GM19023 (cell line): Measurements from ENCODE around the gene TRIM29.

Experiments
- ATAC-seq: cut with Tn5 transposase; IDR thresholded peaks from one replicate; pipeline ENCODE4 v1.9.1; 2021; ENCODE audit warnings: mild to moderate bottlenecking, moderate library complexity; ENCODE audit not compliant: unreplicated experiment

The TRIM29 gene

DNA sequence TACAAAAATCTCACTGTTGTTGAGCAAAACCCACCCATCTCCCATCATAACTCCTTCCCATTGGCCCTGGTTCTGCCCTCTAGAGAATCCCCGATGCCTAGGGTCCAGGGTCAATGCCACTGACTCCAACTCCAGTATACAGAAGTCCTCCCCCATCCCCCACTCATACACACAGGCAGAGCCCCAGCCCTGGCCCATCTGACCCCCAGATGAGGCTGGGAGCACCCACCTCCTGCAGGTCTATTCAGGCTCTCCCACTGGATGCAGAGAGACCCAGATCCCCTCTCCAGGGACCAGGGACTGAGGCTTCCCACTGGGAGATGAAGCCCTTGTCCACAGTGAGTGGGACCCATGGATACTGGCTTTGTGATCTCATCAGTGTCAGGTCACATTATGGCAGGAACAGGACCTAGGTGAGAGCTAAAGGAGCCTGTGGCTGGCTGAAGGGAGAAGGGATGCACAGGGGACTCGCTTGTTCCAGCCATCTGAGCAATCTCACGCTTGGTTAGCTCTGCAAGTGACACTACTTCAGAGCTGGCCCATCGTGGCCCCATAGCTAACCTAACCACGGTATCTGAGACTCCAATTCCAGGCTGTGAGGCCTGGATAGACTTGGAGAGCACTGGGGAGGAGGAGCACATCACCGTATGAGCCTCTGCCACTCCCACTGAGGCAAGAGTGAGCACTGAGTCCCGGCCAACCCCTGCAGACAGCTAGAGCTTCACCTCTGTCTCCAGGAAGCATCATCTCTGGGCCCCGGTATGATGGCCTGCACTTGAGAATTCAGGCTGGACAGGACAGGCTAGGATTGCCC lies 35.7 kb downstream of the TRIM29 start:
- ATAC-seq, result no peak

DNA sequence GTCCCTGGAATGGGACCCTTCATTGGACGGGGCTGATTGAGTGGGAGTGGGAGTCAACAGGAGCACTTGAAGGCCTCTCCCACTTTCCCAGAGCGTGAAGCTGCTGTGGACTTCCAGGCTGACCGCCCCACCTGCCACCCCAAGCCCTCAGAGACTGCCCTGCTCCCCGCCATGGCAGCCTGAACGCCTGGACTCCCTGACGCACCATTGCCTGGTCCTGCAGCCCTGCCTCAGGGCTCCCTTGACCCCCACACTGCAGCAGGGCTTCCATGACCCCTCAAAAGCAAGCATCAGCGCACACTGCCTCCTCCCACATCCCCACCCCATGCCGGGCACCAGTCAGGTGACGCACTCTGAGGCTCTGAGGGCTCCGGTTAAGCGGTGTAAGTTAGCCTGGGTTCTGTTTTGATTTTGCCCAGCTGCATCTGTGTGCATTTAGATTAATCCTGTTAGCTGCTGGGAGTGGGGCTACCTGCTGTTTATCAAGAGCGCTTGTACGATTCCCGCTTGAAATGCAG lies 39.4 kb downstream of the TRIM29 start:
- ATAC-seq, result no peak

DNA sequence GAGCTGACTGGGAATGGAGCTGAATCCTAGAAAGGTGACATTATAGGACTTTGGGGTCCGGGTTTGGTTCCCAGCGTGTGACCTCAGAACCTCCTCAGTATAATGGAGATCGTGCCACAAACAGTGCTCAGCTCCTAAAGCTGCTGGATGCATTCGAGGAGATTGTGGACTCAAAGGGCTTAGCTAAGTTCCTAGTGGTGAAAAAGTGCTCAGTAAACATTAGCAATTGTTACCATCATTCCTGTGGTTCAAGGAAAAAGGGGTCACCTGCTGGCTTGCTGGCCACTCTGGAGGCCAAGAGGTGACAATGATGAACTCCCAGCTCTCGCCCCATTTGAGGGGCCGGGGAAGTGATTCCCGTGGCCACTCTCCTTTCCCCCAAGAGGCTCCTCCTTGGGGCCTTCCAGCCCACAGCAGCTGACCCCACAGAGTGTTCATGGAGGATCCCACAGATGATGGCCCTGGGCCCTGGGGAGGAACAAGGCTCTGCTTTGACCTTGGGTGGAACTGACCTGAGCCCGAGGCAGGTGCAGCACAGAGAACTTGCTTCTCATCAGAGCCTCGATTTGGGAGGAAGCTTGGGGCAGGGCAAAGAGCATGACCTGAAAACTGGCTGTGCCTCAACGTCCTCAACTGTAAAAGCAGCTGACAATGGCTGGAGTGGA lies 40.1 kb downstream of the TRIM29 start:
- ATAC-seq, result no peak

DNA sequence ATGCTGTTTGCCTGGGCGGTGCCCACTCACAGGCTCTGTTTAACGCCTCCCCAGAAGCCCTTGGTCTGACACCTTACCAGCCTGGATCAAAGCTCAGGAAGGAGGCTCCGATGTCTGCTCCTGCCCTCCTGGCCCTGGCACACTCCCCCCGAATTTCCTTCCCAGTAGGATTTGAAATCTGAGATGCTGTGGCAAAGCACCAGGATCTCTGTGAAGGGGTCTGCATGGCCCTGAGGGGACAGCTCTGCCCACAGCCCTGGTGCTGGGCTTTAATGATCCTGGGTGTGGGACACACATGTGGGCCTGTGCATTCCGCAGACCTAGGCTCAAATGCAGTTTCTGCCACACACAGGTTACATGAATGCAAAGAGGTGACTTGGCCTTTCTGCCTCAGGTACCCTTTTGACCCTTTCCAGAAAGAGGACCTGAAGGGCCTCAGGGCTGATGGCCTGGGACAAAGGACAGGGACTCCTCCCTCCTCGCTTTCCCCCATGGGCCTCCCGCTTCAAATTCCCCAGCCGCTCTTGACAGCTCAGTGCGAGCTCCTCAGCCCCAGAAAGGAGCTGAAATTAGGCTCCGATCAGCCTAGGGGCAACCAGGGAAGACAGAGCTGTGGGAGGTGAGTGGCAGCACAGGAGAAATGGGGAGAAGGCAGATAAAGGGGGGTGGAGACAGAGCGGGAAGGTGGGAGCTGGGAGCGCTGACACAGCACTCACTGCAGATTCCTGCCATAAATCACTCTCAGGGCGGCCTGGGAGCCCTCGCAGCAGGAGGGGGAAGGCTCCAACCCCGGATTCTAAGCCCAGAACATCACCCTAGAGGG lies 41.3 kb downstream of the TRIM29 start:
- no peak for ATAC-seq

DNA sequence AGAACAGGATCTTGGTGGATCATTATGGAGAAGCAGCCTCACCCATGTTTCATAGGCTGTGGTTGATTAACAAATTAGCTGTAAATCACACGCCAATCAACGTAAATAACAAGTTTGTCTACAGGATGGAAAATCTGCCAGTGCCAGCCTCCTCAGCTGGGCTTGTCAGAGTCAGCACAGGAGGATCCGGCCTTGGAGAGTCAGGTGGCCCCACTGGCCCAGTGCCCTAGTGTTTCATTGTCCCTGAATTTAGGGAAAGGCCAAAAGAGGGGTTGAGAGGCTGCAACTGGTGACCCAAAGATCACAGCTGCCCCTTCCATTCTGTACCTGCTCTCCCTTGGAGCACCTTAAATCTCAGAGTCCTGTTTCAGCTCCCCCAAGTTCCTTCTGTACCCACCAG lies 42.4 kb downstream of the TRIM29 start:
- ATAC-seq, result no peak

DNA sequence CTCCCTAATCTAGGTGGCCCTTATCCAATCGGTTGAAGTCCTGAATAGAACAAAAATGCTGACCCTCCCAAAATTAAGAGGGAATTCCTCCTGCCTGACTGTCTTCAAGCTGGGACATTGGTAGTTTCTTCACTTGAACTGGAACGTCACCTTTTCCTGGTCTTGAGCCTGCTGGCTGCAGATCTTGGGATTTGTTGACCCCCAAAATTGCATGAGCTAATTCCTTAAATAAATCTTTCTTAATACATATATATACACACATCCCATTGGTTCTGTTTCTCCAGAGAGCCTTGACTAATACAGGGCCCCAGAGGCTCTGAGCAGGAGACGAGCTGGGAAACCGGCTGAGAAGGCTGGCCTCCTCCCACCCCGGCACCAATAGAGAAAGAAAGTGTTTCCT lies 46.2 kb downstream of the TRIM29 start:
- ATAC-seq, result no peak

DNA sequence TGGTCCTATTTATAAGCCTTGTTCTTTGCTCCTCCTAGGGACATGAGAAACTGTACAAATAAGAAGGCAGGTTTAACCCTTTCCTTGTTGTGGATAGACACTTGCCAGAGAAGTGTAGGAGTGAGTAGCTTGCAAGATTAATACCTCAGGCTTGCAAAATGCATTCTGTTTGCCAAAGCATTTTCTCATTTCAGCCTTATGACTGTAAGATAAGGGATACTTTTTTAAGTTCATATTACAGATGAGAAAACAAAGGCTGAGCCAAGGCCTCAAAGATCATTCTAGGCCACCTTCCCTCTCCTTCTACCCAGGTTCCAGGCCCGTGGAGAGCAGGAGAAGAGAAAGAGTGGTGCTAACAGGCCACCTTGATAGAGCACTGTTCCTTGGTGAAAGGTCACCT lies 46.8 kb downstream of the TRIM29 start:
- no peak for ATAC-seq

DNA sequence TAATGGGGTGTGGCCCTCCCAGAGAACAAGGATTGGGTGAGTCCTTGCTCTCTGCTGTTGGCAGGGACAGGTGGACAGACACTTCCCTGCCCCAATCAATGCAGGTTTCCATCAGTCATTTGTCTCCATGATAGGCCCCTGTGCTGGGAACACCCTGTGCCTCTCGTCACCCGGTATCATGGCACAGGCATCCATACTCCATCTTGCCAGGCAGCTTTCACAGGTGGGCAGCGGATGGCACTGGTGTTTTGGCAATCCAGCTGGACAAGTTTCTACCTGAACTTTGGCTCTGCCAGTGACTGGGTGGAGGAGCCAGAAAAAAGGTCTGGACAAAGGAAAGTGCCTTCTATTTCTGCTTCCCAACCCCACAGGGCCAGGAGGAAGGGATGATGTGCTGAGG lies 47.5 kb downstream of the TRIM29 start:
- no peak for ATAC-seq

DNA sequence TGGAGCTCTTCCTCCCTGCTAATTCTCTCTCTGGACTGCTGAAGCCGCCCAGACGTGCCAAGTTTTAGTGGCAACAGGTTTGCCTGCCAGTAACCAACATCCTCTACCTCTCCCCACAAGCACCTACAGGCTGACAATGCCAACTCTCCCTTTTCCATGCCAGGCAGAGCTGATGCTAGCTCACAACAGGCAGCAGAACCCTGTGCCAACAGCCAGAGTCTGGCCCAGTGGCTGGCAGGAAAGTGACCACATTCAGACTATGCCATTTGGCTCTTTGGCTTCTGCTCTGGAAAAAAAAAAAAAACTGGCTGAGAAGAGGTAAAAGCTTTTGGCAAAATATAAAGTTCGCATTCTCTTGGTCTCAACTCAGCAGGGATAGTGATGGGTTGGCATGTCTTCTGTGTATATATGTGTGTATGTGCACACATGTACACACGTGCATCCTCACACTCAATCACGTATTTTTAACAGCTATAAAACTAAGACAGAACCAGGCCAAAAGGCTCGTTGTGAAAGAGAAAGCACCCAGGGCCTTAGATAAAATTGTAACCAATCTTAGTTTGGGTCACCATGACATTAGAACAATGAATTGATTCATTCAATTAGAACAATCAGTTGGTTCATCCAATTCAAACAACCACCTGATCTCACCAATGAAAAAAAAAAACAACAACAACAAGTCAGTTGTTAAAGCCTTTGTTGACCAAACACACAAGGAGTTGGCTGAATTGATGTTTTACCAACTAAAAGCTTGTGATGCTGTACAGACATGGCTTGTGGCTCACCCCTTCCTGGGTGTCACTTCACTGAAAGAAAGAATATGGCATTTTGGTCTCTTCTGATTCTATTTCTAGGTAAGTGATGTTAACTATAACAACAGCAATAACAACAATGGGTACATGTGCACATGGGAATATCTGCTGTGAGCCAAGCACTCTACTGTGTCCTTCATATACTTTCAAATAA lies 48.6 kb downstream of the TRIM29 start:
- ATAC-seq, result no peak

DNA sequence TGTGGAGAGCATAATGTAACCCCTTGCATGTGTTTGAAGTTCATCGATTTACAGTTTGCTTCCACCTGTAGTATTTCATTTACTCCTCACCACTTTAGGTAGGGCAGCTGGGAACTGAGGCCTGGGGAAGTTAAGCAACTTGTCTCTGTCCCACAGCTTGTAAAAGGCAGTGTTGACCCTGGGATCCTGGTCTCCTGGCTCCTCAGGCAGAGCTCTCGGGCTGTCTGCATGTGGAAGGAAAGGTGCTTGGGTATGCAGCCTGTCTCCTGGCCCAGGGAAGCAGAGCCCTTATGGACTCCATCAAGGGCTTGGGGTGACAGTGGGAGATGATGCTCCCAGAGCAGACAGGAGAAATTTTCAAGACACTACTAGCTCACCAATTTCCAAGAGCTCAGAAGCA lies 49.9 kb downstream of the TRIM29 start:
- ATAC-seq, result no peak

DNA sequence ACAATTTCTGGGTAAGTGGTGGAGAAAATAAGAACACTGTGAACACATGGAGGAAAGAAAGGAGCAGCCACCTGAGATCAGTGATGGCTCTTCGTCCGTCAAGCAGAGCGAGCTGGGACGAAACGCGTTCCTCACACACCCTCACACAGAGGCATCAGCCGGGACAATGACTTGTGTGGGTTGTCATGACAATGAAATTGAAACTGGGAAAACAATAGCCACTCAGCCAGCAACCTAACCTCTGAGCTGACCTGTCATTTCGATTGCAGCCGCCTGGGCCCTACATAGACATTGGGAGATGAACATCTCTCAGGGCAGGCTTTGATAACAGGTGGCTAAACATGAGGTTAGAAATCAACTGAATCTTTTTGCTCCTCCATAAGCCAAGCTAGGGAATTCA lies 51.3 kb downstream of the TRIM29 start:
- no peak for ATAC-seq

DNA sequence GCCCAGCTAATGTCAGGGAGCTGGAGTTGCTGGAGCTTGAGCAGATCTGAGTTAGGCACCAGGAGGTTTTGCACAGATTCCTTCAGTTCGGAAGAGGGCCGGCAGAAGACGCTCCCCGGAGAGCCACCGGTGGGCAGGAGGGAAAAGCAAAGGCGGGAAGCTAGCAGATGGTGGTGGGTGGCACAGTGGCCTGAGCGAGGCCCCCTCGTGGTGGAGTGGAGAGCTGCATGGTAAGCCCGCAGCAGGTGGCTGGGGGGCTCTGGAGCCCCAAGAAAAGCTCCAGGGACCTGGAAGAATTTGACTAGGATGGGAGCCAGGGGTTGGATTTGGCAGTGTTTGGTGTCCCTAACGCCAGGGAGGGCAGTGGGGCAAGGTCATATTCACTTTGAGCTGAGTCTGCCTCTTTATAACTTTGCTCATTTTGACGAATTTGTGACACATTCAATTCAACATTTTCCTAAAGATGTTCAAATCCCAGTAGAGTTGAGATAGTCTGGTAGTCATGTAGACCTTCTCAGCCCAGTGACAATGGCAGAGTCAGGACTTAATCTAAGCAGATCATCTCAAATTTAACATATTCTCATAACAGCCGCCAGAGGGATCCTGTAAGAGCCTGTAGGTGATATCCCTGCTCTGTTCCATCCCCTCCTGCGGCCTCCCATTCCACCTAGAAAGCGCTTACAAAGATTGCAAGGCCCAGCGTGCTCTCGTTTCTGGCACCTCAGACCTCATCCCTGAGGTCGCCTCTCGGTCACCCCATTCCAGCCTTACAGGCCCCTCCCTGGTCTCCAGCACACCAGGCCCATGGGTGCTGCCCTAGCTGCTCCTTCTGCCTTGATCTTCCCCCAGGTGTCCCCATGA lies 57.9 kb downstream of the TRIM29 start:
- no peak for ATAC-seq

DNA sequence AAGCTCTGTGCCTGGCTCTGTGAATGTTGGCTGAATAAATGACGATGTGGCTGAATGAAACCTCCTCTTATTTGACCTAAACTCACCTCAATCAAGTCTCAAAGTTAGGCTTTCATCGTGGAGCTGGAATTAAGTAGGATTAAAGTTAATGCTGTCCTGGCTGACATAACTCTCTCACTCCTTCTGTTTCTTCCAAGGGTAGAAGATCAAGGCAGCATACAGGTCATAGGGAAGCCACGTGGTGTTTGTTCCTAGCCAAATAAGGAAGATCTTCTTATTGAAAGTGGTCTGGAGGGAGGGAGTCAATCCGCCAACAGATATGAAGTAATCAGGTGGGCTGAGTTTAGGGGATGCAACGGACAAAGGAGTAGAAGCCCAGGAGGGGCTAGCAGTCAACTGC lies 59.5 kb downstream of the TRIM29 start:
- ATAC-seq, result no peak

DNA sequence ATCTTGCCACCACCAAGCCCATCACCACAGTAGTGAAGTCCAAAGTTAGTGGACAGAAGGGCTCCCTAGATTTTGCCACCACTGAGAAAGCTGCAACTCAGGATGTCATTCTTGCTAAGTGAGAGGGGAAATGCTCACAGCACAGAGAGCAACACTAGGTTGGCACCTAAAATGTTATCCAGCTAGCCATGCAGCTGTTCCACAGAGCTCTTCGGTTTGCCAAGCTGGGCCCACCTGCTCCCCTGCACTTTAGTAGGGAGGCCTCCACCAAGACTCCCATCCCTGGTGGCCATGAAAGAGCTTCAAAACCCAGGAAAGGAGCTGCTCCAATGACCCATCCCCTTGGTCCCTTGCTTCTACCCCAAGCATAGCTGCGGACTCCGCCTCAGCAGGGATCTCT lies 63.8 kb downstream of the TRIM29 start:
- ATAC-seq, result no peak

DNA sequence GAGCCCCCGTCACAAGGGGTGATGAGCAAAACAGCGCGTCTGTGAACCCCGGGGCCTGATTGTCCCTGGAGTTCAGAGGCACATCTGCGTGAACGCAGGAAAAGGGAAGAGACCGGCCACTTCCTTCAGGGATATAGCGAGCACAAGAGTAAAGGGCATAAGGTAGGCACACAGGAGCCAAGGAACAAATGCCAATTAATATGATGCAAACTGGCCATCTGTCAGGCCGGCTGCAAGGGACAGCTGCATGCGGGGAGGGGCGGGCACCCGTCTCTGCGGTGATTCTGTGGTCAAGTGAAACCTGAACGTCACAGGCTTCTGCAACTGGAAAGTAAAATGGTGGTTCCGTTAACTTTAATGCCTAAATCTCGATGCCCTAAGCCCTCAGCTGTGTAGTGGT lies 64.7 kb downstream of the TRIM29 start:
- ATAC-seq, result no peak

DNA sequence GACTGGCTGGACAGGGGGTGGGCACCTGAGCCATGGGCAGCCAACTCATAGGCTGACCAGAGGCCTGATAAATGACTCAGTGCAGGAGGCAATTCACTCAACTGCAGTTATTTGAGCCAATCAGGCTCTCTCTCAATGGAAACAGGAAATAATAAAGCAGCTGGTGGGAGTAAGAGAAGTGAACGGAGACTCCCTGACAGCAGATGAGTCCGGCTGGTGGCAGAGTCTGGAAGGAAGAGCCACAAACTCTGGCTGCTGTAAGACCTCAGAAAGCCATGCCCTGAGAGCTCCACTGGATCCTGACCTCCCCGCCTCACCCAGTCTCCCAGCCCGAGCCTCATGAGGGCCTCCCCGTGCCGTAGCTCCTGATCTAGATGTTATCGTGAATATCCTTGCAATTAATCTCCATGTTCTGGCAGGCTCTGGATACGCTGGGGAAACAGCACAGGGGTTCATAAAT lies 69.8 kb downstream of the TRIM29 start:
- ATAC-seq, result no peak

DNA sequence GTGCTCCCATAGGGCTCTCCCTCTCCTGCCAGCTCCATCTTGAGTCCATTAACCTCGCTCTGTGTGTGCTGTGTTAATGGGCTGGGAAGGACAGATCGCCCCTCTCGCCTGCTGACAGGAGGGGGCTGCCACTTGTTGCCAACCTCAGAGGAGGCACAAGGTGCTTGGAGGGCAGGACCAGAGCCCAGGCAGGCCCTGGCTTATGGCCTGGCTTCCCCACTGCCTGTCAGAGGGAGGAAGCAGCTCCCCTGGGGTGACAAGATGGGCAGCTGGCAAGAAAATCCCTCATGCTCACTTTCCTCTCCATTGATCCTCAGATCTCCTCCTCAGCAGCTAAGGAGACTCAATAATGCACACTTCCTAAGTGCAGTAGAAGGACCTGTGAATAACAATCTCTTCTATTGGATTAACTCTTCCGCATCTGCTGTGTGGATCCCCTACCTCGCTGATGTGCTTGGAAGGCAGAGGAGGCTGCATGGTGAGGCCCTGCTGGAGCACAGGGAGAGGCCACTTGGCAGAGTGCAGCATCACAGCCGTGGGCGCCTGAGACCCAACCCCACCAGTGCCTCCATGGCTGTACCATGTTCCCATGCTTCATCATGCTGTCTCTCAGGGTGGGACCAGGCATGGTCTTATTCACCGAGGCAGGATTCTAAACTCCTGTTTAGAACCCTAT lies 70.3 kb downstream of the TRIM29 start:
- ATAC-seq, result no peak

DNA sequence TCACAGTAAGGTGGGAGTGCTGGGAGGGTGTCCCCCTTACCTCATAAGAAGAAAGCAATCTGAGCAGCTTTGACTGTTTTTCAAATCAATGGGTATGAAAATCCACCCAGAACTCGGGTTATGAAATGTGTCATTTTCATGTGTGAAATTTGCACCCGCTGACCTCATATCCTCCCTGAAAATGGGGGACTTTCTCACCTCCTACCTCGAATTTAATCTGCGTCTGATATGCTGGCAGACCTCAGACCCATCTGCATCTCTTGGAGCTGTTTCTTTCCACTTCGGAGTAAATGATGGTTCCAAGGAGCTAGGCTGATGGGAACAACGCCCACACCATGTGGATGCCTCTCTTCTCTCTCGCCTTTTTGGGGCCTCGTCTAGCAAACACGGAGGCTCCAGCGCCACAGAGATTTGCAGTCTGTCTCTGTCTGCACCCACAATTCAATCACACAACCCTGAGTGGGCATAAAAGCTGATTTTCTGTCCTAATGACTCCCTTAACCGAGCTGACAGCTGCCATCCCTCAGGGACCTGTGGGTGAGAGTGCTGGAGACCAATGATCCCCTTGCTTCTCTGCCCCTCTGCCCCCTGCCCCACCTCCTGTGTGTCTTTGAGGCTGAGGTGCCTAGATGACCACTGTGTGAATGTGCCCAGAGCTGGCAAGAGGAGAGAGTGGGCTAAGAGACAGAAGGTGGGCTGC lies 71.0 kb downstream of the TRIM29 start:
- ATAC-seq, result no peak
